ENCODE measurements around the gene KCNN3. TPM values are rescaled to one million over a fixed set of nuclear protein-coding genes. Genes with fewer than 3 reads are reported as not detected.
A peak's percentile ranks its signal among the peaks of the same experiment; 100 is the strongest.

The KCNN3 gene
- total RNA-seq, 1 donor: 0.09 TPM

DNA sequence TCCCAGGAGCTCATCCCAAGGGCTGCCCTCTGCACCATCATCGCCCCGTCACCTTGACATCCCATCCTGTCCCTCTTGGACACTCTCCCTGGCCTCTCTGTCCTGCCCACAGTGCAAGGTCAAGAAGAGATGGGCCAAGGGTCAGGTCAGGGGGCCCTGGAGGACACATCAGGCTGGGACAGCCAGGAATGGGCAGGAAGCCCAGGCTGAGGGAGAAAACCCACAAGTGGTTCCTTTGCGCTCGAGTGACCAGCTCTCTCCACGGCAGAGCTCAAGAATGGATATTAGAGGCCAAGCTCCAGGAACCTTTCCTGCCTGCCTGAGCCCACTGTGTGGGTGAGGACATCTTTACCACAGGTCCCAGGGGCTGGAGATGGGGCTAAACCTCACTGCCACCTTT is 41.0 kb downstream of the KCNN3 start:
- TF ChIP-seq, protein P1, sequence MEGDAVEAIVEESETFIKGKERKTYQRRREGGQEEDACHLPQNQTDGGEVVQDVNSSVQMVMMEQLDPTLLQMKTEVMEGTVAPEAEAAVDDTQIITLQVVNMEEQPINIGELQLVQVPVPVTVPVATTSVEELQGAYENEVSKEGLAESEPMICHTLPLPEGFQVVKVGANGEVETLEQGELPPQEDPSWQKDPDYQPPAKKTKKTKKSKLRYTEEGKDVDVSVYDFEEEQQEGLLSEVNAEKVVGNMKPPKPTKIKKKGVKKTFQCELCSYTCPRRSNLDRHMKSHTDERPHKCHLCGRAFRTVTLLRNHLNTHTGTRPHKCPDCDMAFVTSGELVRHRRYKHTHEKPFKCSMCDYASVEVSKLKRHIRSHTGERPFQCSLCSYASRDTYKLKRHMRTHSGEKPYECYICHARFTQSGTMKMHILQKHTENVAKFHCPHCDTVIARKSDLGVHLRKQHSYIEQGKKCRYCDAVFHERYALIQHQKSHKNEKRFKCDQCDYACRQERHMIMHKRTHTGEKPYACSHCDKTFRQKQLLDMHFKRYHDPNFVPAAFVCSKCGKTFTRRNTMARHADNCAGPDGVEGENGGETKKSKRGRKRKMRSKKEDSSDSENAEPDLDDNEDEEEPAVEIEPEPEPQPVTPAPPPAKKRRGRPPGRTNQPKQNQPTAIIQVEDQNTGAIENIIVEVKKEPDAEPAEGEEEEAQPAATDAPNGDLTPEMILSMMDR (IDR thresholded peaks at IDR 0.05; ENCODE audit: insufficient read depth, low read length): no peak
- DNase-seq (ENCODE audit: low read depth): no peak
- H3K4me3 ChIP-seq (ENCODE audit: low read depth, low read length): no peak overlapping the region

DNA sequence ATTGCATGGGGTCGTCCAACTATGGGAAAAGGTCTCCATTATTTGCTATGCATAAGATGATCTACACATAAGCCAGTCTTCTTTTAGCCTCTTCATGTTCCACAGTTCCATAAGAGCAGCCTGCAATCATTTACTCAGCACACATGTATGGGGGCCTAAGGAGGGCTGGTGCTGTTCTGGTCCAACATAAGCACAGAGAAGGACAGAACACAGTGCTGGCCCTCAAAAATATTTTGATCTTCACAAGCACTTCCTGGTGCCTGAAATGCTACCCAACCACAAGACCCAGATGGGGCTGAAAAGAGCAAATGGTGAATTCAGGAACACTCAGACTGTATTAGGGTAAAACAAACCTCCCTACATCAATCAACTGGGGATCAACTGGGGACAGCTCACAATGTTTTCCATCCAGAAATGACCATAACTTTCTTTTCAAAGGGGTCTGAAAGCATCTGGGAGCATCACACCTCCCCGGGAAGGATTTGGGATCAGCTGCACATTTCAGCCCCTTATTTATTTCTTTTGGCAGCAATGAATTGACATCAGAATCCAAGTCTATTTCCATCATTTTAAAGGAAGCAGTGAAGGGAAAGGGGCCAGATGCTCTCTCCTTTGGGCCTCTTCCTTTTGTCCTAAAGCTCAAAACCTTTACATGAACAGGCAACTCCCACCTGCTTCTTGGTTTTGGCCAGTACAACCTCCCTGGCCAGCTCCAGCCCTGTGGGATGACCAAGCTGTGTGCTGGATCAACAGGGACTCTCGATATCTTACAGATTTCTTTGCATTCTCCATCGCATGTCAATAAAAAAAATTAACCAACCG is 45.7 kb downstream of the KCNN3 start:
- TF ChIP-seq, protein P1 (IDR thresholded peaks at IDR 0.05; ENCODE audit: insufficient read depth, low read length): no peak
- DNase-seq (ENCODE audit: low read depth): no peak
- H3K4me3 ChIP-seq (ENCODE audit: low read depth, low read length): no peak overlapping the region

DNA sequence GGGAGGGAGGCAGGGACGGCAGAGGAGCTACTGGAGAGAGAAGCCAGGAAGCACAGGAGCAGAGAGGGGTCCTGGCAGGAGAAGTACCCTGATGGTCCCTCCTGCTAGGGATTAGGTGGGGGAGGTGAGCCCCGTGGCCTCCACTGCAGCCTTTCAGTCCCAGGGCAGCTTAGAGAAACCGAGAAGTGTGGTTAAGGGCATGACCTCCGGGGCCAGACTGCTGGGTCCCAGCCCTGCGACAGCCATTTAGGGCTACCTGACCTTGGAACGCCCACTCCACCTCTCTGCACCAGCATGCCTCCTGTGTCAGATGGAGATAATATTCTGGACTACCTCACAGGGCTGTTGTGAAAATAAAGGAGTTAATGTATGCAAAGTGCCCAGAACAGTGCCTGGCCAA is 47.4 kb downstream of the KCNN3 start:
- TF ChIP-seq, protein P1 (IDR thresholded peaks at IDR 0.05; ENCODE audit: insufficient read depth, low read length): no peak
- no peak for DNase-seq (ENCODE audit: low read depth)

DNA sequence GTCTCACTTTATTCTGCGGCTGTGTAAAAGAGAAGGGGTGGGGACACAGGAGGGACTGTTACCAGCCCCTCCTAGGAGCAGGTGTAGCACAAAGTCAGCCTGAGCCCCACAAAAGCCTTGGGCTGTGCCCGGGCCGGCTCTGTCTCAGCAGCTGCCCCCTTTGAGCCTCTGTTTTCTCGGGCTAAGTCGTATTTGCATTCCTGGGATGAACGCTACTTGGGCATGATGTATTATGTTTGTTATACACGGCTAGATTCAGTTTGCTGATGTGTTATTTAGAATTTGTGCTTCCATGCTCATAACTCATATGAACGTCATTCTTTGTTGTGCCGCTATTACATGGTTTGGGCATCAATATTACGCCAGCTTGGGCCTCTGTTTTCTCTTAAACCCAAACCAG is 47.8 kb downstream of the KCNN3 start:
- TF ChIP-seq, protein P1 (IDR thresholded peaks at IDR 0.05; ENCODE audit: insufficient read depth, low read length): no peak
- no peak for DNase-seq (ENCODE audit: low read depth)
- no peak overlapping the region for H3K4me3 ChIP-seq (ENCODE audit: low read depth, low read length)

More for the DNA sequence above, 47.4 kb downstream of the KCNN3 start:
- no peak overlapping the region for H3K4me3 ChIP-seq (ENCODE audit: low read depth, low read length)

DNA sequence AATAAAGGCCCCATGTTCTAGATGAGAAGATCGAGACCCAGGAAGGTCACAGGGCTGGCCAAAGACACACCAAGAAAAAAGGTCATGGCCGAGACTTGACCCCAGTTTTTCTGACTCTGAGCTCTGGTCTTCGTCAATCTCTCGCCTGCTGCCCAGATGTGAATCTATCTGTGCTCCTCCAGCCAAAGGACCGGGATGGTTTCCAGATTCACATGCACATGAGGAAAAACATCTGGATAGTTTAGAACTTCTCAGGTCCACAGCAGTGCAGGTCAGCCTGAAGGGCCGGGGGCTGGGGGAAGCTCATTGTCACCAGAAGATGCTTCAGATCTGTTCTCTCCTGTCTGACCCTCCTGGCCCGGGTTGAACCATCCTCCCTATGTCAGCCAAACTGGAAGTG is 49.0 kb downstream of the KCNN3 start:
- TF ChIP-seq, protein P1 (IDR thresholded peaks at IDR 0.05; ENCODE audit: insufficient read depth, low read length): no peak
- H3K4me3 ChIP-seq (ENCODE audit: low read depth, low read length): no peak overlapping the region
- DNase-seq (ENCODE audit: low read depth): peak; percentile 68

DNA sequence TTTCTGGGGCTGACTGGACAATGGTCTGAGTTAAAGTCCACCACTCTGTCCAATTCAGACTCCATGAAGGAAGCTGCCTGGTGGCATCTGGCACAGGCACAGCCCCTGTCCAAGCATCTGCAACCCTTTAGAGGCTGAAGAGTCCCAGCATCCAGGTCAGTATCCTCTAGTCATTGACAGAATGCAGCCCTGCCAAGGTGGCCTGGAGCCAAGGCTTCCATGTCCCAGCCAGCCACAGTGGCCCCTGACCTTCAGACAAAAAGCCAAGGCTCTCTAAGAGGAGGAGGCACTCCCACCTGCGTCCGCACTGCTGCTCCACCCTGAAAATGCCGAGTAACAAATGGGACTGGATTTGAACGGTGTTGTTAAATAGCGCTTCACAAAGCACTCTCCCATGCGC is 49.4 kb downstream of the KCNN3 start:
- no peak for DNase-seq (ENCODE audit: low read depth)
- TF ChIP-seq, protein P1 (IDR thresholded peaks at IDR 0.05; ENCODE audit: insufficient read depth, low read length): no peak
- H3K4me3 ChIP-seq (ENCODE audit: low read depth, low read length): no peak overlapping the region
